Measurements from ENCODE around the gene PANX1.

Gene PANX1

GRCh38 chr11:94183251-94183885, 54.7 kb downstream of the PANX1 start:
- Histone ChIP-seq H3K9me2 (replicated peaks; ENCODE audit: low read depth, low read length) (no peaks in the 10 kb centered on the region), H3K4me1 (ENCODE audit: insufficient read depth, low read length, poor library complexity, severe bottlenecking) (no peaks in the 10 kb centered on the region), H3K36me3 (ENCODE audit: insufficient read depth, low read length) (peaks cover 50% of the 10 kb centered on the region), H3K4me3 (ENCODE audit: low read length, poor library complexity, severe bottlenecking) (no peak overlapping the region), H3K79me2 (ENCODE audit: insufficient read depth, low read length) (no peaks in the 10 kb centered on the region), H3K9ac (ENCODE audit: low read depth, low read length, poor library complexity, severe bottlenecking) (no peak overlapping the region), H3K27me3 (ENCODE audit: insufficient read depth, low read length, poor library complexity, severe bottlenecking) (no peaks in the 10 kb centered on the region), H3K4me2 (ENCODE audit: low read depth, low read length, poor library complexity, severe bottlenecking) (no peak overlapping the region), H3K9me3 (ENCODE audit: insufficient read depth, low read depth, low read length) (no peaks in the 10 kb centered on the region), H4K20me1 (ENCODE audit: insufficient read depth, low read length, poor library complexity, severe bottlenecking) (no peaks in the 10 kb centered on the region), H3F3A (ENCODE audit: low read depth) (no peaks in the 10 kb centered on the region), H2AFZ (ENCODE audit: low read length) (no peak overlapping the region)
- TF ChIP-seq CTCF (conservative IDR thresholded peaks at IDR 0.05; ENCODE audit: low read length), result no peak
- no peak for TF ChIP-seq EZH2phosphoT487 (IDR thresholded peaks at IDR 0.05; ENCODE audit: borderline replicate concordance)

- Histone ChIP-seq H3K4me1 (ENCODE audit: insufficient read depth, low read length, poor library complexity, severe bottlenecking) (no peaks in the 10 kb centered on the region), H3K4me2 (ENCODE audit: low read depth, low read length, poor library complexity, severe bottlenecking) (no peak overlapping the region), H3K79me2 (ENCODE audit: insufficient read depth, low read length) (no peaks in the 10 kb centered on the region), H4K20me1 (ENCODE audit: insufficient read depth, low read length, poor library complexity, severe bottlenecking) (no peaks in the 10 kb centered on the region), H3K9ac (ENCODE audit: low read depth, low read length, poor library complexity, severe bottlenecking) (no peak overlapping the region), H3K9me2 (replicated peaks; ENCODE audit: low read depth, low read length) (no peaks in the 10 kb centered on the region), H3K36me3 (ENCODE audit: insufficient read depth, low read length) (peaks cover 45% of the 10 kb centered on the region), H3K4me3 (ENCODE audit: low read length, poor library complexity, severe bottlenecking) (no peak overlapping the region), H3F3A (ENCODE audit: low read depth) (no peaks in the 10 kb centered on the region), H2AFZ (ENCODE audit: low read length) (no peak overlapping the region), H3K27me3 (ENCODE audit: insufficient read depth, low read length, poor library complexity, severe bottlenecking) (no peaks in the 10 kb centered on the region), H3K9me3 (ENCODE audit: insufficient read depth, low read depth, low read length) (no peaks in the 10 kb centered on the region)
- peak; percentile 86 for TF ChIP-seq CTCF (conservative IDR thresholded peaks at IDR 0.05; ENCODE audit: low read length)
- no peak for TF ChIP-seq EZH2phosphoT487 (IDR thresholded peaks at IDR 0.05; ENCODE audit: borderline replicate concordance)
These were observed 55.2 kb downstream of the PANX1 start for GRCh38 chr11:94183886-94184264.

GRCh38 chr11:94184362-94184761, 55.7 kb downstream of the PANX1 start:
- Histone ChIP-seq H2AFZ (ENCODE audit: low read length) (no peak overlapping the region), H3K4me1 (ENCODE audit: insufficient read depth, low read length, poor library complexity, severe bottlenecking) (no peaks in the 10 kb centered on the region), H3K36me3 (ENCODE audit: insufficient read depth, low read length) (peaks cover 40% of the 10 kb centered on the region), H3K27me3 (ENCODE audit: insufficient read depth, low read length, poor library complexity, severe bottlenecking) (no peaks in the 10 kb centered on the region), H3K9me3 (ENCODE audit: insufficient read depth, low read depth, low read length) (no peaks in the 10 kb centered on the region), H3K4me2 (ENCODE audit: low read depth, low read length, poor library complexity, severe bottlenecking) (no peak overlapping the region), H4K20me1 (ENCODE audit: insufficient read depth, low read length, poor library complexity, severe bottlenecking) (no peaks in the 10 kb centered on the region), H3K79me2 (ENCODE audit: insufficient read depth, low read length) (no peaks in the 10 kb centered on the region), H3K9me2 (replicated peaks; ENCODE audit: low read depth, low read length) (no peaks in the 10 kb centered on the region), H3F3A (ENCODE audit: low read depth) (no peaks in the 10 kb centered on the region), H3K4me3 (ENCODE audit: low read length, poor library complexity, severe bottlenecking) (no peak overlapping the region), H3K9ac (ENCODE audit: low read depth, low read length, poor library complexity, severe bottlenecking) (no peak overlapping the region)
- no peak for TF ChIP-seq CTCF (conservative IDR thresholded peaks at IDR 0.05; ENCODE audit: low read length)
- no peak for TF ChIP-seq EZH2phosphoT487 (IDR thresholded peaks at IDR 0.05; ENCODE audit: borderline replicate concordance)
